ENCODE data around the gene C2CD5.
A peak's percentile ranks its signal among the peaks of the same experiment; 100 is the strongest.
"Not testable (repeated sequence)": the region's sequence is repeated elsewhere in the genome, so short reads cannot be mapped to it uniquely, and the experiment has no call there.

The C2CD5 gene

GRCh38 chr12:22544038-22544979 is at the start of gene C2CD5:
C2CD5 (minus strand) TSS chr12:22544542; CDS start chr12:22544150, 392 bp downstream.
- peak; percentile 95 for DNase-seq

- no peak for DNase-seq
Measured at GRCh38 chr12:22593864-22594263, 49.5 kb upstream of the C2CD5 start.

GRCh38 chr12:22588817-22589216 is 44.5 kb upstream of the C2CD5 start:
- DNase-seq, result no peak

GRCh38 chr12:22578328-22578727 is 34.0 kb upstream of the C2CD5 start:
- DNase-seq, result no peak

GRCh38 chr12:22577667-22578066 is 33.3 kb upstream of the C2CD5 start:
- no peak for DNase-seq

GRCh38 chr12:22576473-22576872 is 32.1 kb upstream of the C2CD5 start:
- DNase-seq, result no peak

GRCh38 chr12:22576065-22576464 is 31.7 kb upstream of the C2CD5 start:
- DNase-seq, result no peak

- no peak for DNase-seq
Measured at GRCh38 chr12:22574921-22575320, 30.6 kb upstream of the C2CD5 start.

- no peak for DNase-seq
Measured at GRCh38 chr12:22573181-22573580, 28.8 kb upstream of the C2CD5 start.

GRCh38 chr12:22569253-22569652 is 24.9 kb upstream of the C2CD5 start:
- no peak for DNase-seq

- DNase-seq, result no peak
Measured at GRCh38 chr12:22562036-22563028, 18.0 kb upstream of the C2CD5 start.

- DNase-seq, result not testable (repeated sequence)
Measured at GRCh38 chr12:22554750-22555149, 10.4 kb upstream of the C2CD5 start.

GRCh38 chr12:22551624-22552023 is 7.3 kb upstream of the C2CD5 start:
- no peak for DNase-seq

GRCh38 chr12:22545255-22545654 is 913 bp upstream of the C2CD5 start:
- DNase-seq, result no peak

GRCh38 chr12:22543246-22544037 is 900 bp downstream of the C2CD5 start:
- DNase-seq, result no peak

- no peak for DNase-seq
Measured at GRCh38 chr12:22541496-22542155, 2.7 kb downstream of the C2CD5 start.

- DNase-seq, result no peak
Measured at GRCh38 chr12:22539055-22539454, 5.3 kb downstream of the C2CD5 start.

GRCh38 chr12:22538311-22538710 is 6.0 kb downstream of the C2CD5 start:
- DNase-seq, result no peak

- no peak for DNase-seq
Measured at GRCh38 chr12:22536971-22537544, 7.3 kb downstream of the C2CD5 start.

- DNase-seq, result no peak
Measured at GRCh38 chr12:22536346-22536945, 7.9 kb downstream of the C2CD5 start.

- DNase-seq, result no peak
Measured at GRCh38 chr12:22535478-22535877, 8.9 kb downstream of the C2CD5 start.

Data from activated CD8-positive, alpha-beta memory T cell treated with anti-CD3 and anti-CD28 coated beads for 24 hours (primary cell).